Thyroid gland (tissue), 4 donors: Measurements from ENCODE around the gene SLC4A8.

Source experiments
- CTCF ChIP-seq, 6 experiments: fragments of 200-600 bp in 3 of 6; fragments of 450-650 bp in 3 of 6; sonication (generic) in 3 of 6; IDR thresholded peaks; one replicate each; pipeline ENCODE4 v1.5.1; 2016 to 2019; ENCODE audit warnings: antibody characterized with exemption in 6 of 6, mild to moderate bottlenecking in 2 of 6, inconsistent platforms in 1 of 6, moderate library complexity in 1 of 6
- POLR2A ChIP-seq, 2 donors: fragments of 450-650 bp; IDR thresholded peaks; one replicate each; pipeline ENCODE4 v1.6.1; 2017; ENCODE audit warnings: antibody characterized with exemption in 2 of 2, mild to moderate bottlenecking in 2 of 2, moderate library complexity in 1 of 2

GRCh38 chr12:51395283-51396230 is 29.1 kb upstream of the SLC4A8 start:
- no peak for TF ChIP-seq CTCF (IDR thresholded peaks at IDR 0.05)
- TF ChIP-seq POLR2A (IDR thresholded peaks at IDR 0.05): no peak
